Activated T-helper 17 cell treated with anti-CD3 and anti-CD28 coated beads, Interleukin-2, amount 50 U/mL, for 72 hours (primary cell): ENCODE results near the gene SLC16A12. TPM values are rescaled to one million over a fixed set of nuclear protein-coding genes. Genes with fewer than 3 reads are reported as not detected.
"Not testable (repeated sequence)": the region's sequence is repeated elsewhere in the genome, so short reads cannot be mapped to it uniquely, and the experiment has no call there.

Source experiments
- ATAC-seq: fragments of 150-1000 bp; cut with Tn5 transposase; replicated peaks from 2 replicates; pipeline ENCODE4 v1.10.0; 2021; ENCODE audit warnings: mild to moderate bottlenecking, moderate library complexity
- H3K27ac Mint-ChIP-seq: one replicate; pipeline ENCODE4 v1.8.0; 2022; ENCODE audit warnings: mixed read lengths
- H3K27me3 Mint-ChIP-seq: one replicate; pipeline ENCODE4 v1.8.0; 2022; ENCODE audit warnings: mixed read lengths
- H3K36me3 Mint-ChIP-seq: one replicate; pipeline ENCODE4 v1.8.0; 2022; ENCODE audit warnings: low read depth, mild to moderate bottlenecking, mixed read lengths
- H3K4me1 Mint-ChIP-seq: one replicate; pipeline ENCODE4 v1.8.0; 2022; ENCODE audit warnings: mixed read lengths
- H3K4me3 Mint-ChIP-seq: one replicate; pipeline ENCODE4 v1.8.0; 2022; ENCODE audit warnings: mild to moderate bottlenecking, mixed read lengths
- H3K9me3 Mint-ChIP-seq: one replicate; pipeline ENCODE4 v1.8.0; 2022; ENCODE audit warnings: mixed read lengths
- total RNA-seq, 2 donors: library from RNA; stranded (reverse); gene quantifications; one replicate each; pipeline ENCODE4 v1.2.3, GENCODE V29; 2022

Gene SLC16A12
- total RNA-seq, 2 donors from 2014 or later, result not detected

GRCh38 chr10:89454561-89455347 is 80.6 kb downstream of the SLC16A12 start:
- Mint-ChIP-seq H3K27ac (no peak overlapping the region), H3K36me3 (no peaks in the 10 kb centered on the region), H3K9me3 (no peaks in the 10 kb centered on the region), H3K4me1 (no peaks in the 10 kb centered on the region), H3K27me3 (peaks cover 6% of the 10 kb centered on the region), H3K4me3 (no peak overlapping the region)
- ATAC-seq, result no peak

- Mint-ChIP-seq H3K27ac (no peak overlapping the region), H3K27me3 (peaks cover 4% of the 10 kb centered on the region), H3K36me3 (no peaks in the 10 kb centered on the region), H3K4me3 (no peak overlapping the region), H3K9me3 (no peaks in the 10 kb centered on the region), H3K4me1 (no peaks in the 10 kb centered on the region)
- no peak for ATAC-seq
Measured at GRCh38 chr10:89452193-89452592, 83.2 kb downstream of the SLC16A12 start.

- H3K4me3 Mint-ChIP-seq, result no peak overlapping the region
- no peak for ATAC-seq
- no peak overlapping the region for H3K27ac Mint-ChIP-seq
- H3K27me3 Mint-ChIP-seq, result no peaks in the 10 kb centered on the region
- no peaks in the 10 kb centered on the region for H3K9me3 Mint-ChIP-seq
- no peaks in the 10 kb centered on the region for H3K4me1 Mint-ChIP-seq
- no peaks in the 10 kb centered on the region for H3K36me3 Mint-ChIP-seq
Measured at GRCh38 chr10:89450901-89451300, 84.5 kb downstream of the SLC16A12 start.

- not testable (repeated sequence) for H3K27me3 Mint-ChIP-seq, H3K4me3 Mint-ChIP-seq, H3K4me1 Mint-ChIP-seq, ATAC-seq, H3K9me3 Mint-ChIP-seq, H3K27ac Mint-ChIP-seq, H3K36me3 Mint-ChIP-seq
Measured at GRCh38 chr10:89444819-89445218, 90.6 kb downstream of the SLC16A12 start.

- peak; percentile 29 for ATAC-seq
- Mint-ChIP-seq H3K9me3 (peaks cover 6% of the 10 kb centered on the region), H3K4me3 (no peak overlapping the region), H3K27ac (no peak overlapping the region), H3K36me3 (no peaks in the 10 kb centered on the region), H3K27me3 (peaks cover 10% of the 10 kb centered on the region), H3K4me1 (no peaks in the 10 kb centered on the region)
Measured at GRCh38 chr10:89442289-89442688, 93.1 kb downstream of the SLC16A12 start.

- Mint-ChIP-seq H3K27me3 (peaks cover 21% of the 10 kb centered on the region), H3K36me3 (no peaks in the 10 kb centered on the region), H3K27ac (no peak overlapping the region), H3K4me1 (no peaks in the 10 kb centered on the region), H3K9me3 (peaks cover 3% of the 10 kb centered on the region), H3K4me3 (no peak overlapping the region)
- ATAC-seq, result no peak
Measured at GRCh38 chr10:89440226-89441009, 95.0 kb downstream of the SLC16A12 start.

- H3K27ac Mint-ChIP-seq, result no peak overlapping the region
Measured at GRCh38 chr10:89438525-89438924, 96.9 kb downstream of the SLC16A12 start.

GRCh38 chr10:89431977-89432376 is 103.4 kb downstream of the SLC16A12 start:
- Mint-ChIP-seq H3K36me3 (no peaks in the 10 kb centered on the region), H3K27me3 (peaks cover 25% of the 10 kb centered on the region), H3K4me1 (no peaks in the 10 kb centered on the region), H3K27ac (no peak overlapping the region), H3K4me3 (no peak overlapping the region), H3K9me3 (no peaks in the 10 kb centered on the region)
- no peak for ATAC-seq

More at GRCh38 chr10:89438525-89438924, 96.9 kb downstream of the SLC16A12 start:
- Mint-ChIP-seq H3K9me3 (peaks cover 3% of the 10 kb centered on the region), H3K36me3 (no peaks in the 10 kb centered on the region), H3K27me3 (peaks cover 32% of the 10 kb centered on the region), H3K4me1 (no peaks in the 10 kb centered on the region), H3K4me3 (no peak overlapping the region)
- no peak for ATAC-seq

- H3K27me3 Mint-ChIP-seq, result peaks cover 4% of the 10 kb centered on the region
- no peaks in the 10 kb centered on the region for H3K36me3 Mint-ChIP-seq
- ATAC-seq, result no peak
- no peaks in the 10 kb centered on the region for H3K4me1 Mint-ChIP-seq
- no peaks in the 10 kb centered on the region for H3K9me3 Mint-ChIP-seq
- no peak overlapping the region for H3K4me3 Mint-ChIP-seq
- H3K27ac Mint-ChIP-seq, result no peak overlapping the region
Measured at GRCh38 chr10:89428877-89429276, 106.5 kb downstream of the SLC16A12 start.

- no peak for ATAC-seq
- H3K9me3 Mint-ChIP-seq, result no peaks in the 10 kb centered on the region
- H3K4me1 Mint-ChIP-seq, result no peaks in the 10 kb centered on the region
- H3K4me3 Mint-ChIP-seq, result no peak overlapping the region
- H3K36me3 Mint-ChIP-seq, result no peaks in the 10 kb centered on the region
- peaks cover 4% of the 10 kb centered on the region for H3K27me3 Mint-ChIP-seq
- H3K27ac Mint-ChIP-seq, result no peak overlapping the region
Measured at GRCh38 chr10:89427629-89428028, 107.8 kb downstream of the SLC16A12 start.

GRCh38 chr10:89426230-89426868 is 109.0 kb downstream of the SLC16A12 start:
- no peaks in the 10 kb centered on the region for H3K9me3 Mint-ChIP-seq
- H3K4me3 Mint-ChIP-seq, result no peak overlapping the region
- peak; percentile 53 for ATAC-seq

GRCh38 chr10:89425000-89425399 is 110.4 kb downstream of the SLC16A12 start:
- Mint-ChIP-seq H3K4me1 (peaks cover 4% of the 10 kb centered on the region), H3K4me3 (no peak overlapping the region)

More at GRCh38 chr10:89426230-89426868, 109.0 kb downstream of the SLC16A12 start:
- H3K27ac Mint-ChIP-seq, result no peak overlapping the region
- H3K4me1 Mint-ChIP-seq, result no peaks in the 10 kb centered on the region
- H3K27me3 Mint-ChIP-seq, result peaks cover 4% of the 10 kb centered on the region
- H3K36me3 Mint-ChIP-seq, result peaks cover 2% of the 10 kb centered on the region

GRCh38 chr10:89421018-89421476 is 114.3 kb downstream of the SLC16A12 start:
- no peaks in the 10 kb centered on the region for H3K27me3 Mint-ChIP-seq
- H3K4me3 Mint-ChIP-seq, result no peak overlapping the region
- no peak overlapping the region for H3K27ac Mint-ChIP-seq
- no peaks in the 10 kb centered on the region for H3K9me3 Mint-ChIP-seq
- no peak for ATAC-seq
- H3K4me1 Mint-ChIP-seq, result peaks cover 16% of the 10 kb centered on the region
- peaks cover 35% of the 10 kb centered on the region for H3K36me3 Mint-ChIP-seq

More at GRCh38 chr10:89425000-89425399, 110.4 kb downstream of the SLC16A12 start:
- Mint-ChIP-seq H3K27ac (no peak overlapping the region), H3K36me3 (peaks cover 15% of the 10 kb centered on the region), H3K9me3 (no peaks in the 10 kb centered on the region), H3K27me3 (peaks cover 4% of the 10 kb centered on the region)
- ATAC-seq, result no peak

- Mint-ChIP-seq H3K4me3 (peak overlapping the region; percentile 19), H3K9me3 (no peaks in the 10 kb centered on the region), H3K4me1 (peaks cover 19% of the 10 kb centered on the region), H3K27ac (no peak overlapping the region), H3K27me3 (no peaks in the 10 kb centered on the region), H3K36me3 (peaks cover 43% of the 10 kb centered on the region)
- no peak for ATAC-seq
Measured at GRCh38 chr10:89419548-89419947, 115.8 kb downstream of the SLC16A12 start.
